ENCODE results near the gene LFNG. TPM values are rescaled to one million over a fixed set of nuclear protein-coding genes. Genes with fewer than 3 reads are reported as not detected.

LFNG gene
- total RNA-seq, 1 donor = 21.0 TPM

DNA sequence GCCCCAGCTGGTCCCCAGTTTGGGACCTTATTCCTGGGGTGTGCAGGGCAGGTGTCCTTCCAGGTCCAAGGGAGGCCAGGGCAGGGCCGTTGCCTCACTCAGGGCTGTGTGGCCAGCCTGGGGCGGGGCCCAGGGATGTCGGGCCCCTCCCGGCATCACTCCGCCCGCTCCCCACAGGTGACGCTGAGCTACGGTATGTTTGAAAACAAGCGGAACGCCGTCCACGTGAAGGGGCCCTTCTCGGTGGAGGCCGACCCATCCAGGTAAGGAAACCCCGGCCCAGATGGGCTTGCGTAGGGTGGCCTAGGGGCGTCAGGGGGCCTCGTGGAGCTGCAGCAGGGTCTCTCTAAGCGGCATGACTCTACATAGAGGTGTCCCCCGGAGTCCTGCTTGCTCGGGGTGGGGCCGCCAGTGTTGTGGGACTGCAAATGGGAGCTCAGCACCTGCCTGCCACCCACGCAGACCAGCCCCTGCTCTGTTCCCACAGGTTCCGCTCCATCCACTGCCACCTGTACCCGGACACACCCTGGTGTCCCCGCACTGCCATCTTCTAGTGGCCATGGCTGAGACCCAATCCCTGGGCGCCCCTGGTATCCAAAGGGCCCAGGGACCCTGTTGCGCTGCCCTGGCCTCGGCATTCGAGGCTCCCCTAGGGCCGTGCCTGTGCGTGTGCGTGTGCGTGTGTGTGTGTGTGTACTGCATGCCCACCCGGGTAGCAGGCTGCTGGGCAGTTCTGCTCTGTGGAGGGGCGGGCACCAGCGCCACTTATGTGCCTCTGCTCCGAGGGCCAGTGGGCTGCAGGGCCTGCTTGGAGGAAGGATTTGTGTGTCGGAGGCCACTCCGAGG, 7.3 kb downstream of the LFNG start:
- no peak overlapping the region for H3K27ac ChIP-seq (ENCODE audit: low read depth, low read length)
- peaks cover 49% of the 10 kb centered on the region for H4K20me1 ChIP-seq (ENCODE audit: insufficient read depth, low read length)
- H3K27me3 ChIP-seq (ENCODE audit: insufficient read depth, low read length) = no peaks in the 10 kb centered on the region
- peaks cover 61% of the 10 kb centered on the region for H3K4me1 ChIP-seq (ENCODE audit: insufficient read depth, low read length)
- no peak overlapping the region for H3K4me3 ChIP-seq (ENCODE audit: insufficient read depth, low read length)
- TF ChIP-seq, protein P1, sequence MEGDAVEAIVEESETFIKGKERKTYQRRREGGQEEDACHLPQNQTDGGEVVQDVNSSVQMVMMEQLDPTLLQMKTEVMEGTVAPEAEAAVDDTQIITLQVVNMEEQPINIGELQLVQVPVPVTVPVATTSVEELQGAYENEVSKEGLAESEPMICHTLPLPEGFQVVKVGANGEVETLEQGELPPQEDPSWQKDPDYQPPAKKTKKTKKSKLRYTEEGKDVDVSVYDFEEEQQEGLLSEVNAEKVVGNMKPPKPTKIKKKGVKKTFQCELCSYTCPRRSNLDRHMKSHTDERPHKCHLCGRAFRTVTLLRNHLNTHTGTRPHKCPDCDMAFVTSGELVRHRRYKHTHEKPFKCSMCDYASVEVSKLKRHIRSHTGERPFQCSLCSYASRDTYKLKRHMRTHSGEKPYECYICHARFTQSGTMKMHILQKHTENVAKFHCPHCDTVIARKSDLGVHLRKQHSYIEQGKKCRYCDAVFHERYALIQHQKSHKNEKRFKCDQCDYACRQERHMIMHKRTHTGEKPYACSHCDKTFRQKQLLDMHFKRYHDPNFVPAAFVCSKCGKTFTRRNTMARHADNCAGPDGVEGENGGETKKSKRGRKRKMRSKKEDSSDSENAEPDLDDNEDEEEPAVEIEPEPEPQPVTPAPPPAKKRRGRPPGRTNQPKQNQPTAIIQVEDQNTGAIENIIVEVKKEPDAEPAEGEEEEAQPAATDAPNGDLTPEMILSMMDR (IDR thresholded peaks at IDR 0.05; ENCODE audit: extremely low read depth, low read depth, low read length) = no peak
- H2AFZ ChIP-seq (ENCODE audit: low read length) = no peak overlapping the region
- DNase-seq (ENCODE audit: insufficient read length, low spot score, missing footprints) = no peak
- no peak overlapping the region for H3K4me2 ChIP-seq (ENCODE audit: insufficient read depth, low read length)
- H3K36me3 ChIP-seq (ENCODE audit: insufficient read depth, low read length) = peaks cover 22% of the 10 kb centered on the region
- no peaks in the 10 kb centered on the region for H3K9me3 ChIP-seq (ENCODE audit: low read depth, low read length)
- peaks cover 18% of the 10 kb centered on the region for H3K79me2 ChIP-seq (ENCODE audit: insufficient read depth, low read length)

DNA sequence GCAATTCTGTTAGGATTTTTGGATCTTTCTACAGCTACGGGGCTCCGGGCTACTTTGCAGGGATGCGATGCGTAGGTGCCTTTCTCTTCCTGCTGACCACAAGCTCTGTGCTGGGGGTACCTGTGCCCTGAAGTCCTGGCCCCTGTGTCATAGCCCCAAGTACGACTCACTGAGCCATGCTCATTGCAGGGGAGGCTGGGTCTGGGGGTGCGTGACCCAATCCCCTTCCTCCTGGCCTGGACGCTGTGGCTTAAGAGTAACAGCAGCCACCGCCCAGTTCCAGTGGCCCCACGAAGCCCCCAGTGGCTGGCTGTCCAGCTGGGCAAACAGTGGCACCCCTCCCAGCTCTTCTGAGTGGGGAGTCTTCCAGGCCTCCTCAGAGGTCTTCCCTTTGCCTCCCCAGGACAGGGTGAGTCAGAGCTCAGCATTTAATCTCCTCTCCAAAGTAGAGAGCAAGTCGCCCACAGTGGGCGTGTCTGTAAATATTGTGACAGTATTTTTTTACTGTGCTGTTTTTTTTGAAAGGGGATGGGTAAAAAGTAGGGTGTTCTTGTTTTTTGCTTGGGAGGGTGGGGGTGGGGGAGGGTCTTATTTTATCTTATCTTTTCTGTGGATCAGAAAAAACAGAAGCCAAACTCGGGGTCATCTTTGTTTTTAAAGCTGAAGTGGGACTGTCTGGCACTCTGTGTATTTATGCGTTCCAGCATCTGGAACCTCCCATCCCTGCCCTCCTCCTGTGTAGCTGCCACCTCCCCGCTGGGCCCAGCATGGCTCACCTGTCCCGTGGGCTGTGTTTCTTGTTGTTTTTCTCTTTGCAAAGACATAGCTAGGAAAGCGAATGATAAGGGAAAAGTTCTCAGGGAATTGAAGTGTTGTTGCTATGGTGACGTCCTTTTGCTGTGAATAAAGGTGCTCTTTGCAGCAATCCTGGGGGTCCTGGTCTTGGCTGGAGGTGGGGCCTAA, 8.2 kb downstream of the LFNG start:
- TF ChIP-seq, protein P1 (IDR thresholded peaks at IDR 0.05; ENCODE audit: extremely low read depth, low read depth, low read length) = no peak
- Histone ChIP-seq H3K4me3 (ENCODE audit: insufficient read depth, low read length) (no peak overlapping the region), H3K27me3 (ENCODE audit: insufficient read depth, low read length) (no peaks in the 10 kb centered on the region), H3K4me2 (ENCODE audit: insufficient read depth, low read length) (peak overlapping the region; percentile 1), H3K9me3 (ENCODE audit: low read depth, low read length) (no peaks in the 10 kb centered on the region), H4K20me1 (ENCODE audit: insufficient read depth, low read length) (peaks cover 46% of the 10 kb centered on the region), H2AFZ (ENCODE audit: low read length) (no peak overlapping the region), H3K79me2 (ENCODE audit: insufficient read depth, low read length) (peaks cover 10% of the 10 kb centered on the region), H3K36me3 (ENCODE audit: insufficient read depth, low read length) (peaks cover 22% of the 10 kb centered on the region), H3K4me1 (ENCODE audit: insufficient read depth, low read length) (peaks cover 52% of the 10 kb centered on the region), H3K27ac (ENCODE audit: low read depth, low read length) (no peak overlapping the region)
- peak; percentile 100 for DNase-seq (ENCODE audit: insufficient read length, low spot score, missing footprints)

DNA sequence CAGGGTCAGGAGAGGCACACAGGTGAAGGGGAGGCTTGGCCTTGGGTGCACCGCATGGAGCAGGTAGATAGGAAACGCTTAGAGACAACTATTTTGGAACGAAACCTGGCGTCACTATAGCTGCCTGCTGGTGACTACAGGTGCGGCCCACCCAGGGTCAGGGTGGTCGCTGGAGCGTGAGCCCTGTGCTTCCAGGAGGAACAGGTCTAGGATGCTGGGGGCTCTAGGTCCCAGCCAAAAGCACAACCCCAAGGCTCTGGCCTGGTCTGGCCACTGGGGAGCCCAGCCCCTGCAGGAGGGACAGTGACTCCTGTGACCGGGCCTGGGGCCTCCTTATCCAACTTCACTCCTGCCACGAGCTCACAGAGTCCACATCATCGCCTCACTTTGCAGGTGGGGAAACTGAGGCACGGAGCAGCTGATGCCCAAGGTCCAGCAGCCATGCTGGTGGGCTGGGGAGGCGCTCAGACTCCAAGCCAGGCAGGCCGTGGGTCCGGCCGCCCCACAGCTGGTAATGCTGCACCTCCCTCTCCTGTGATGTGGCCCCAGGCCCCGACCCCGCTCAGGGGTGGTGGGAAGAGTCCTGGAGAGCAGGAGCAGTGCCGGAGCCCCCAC, 9.0 kb downstream of the LFNG start:
- no peak for DNase-seq (ENCODE audit: insufficient read length, low spot score, missing footprints)
- TF ChIP-seq, protein P1 (IDR thresholded peaks at IDR 0.05; ENCODE audit: extremely low read depth, low read depth, low read length) = no peak
- no peak overlapping the region for H3K27ac ChIP-seq (ENCODE audit: low read depth, low read length)
- no peak overlapping the region for H3K4me3 ChIP-seq (ENCODE audit: insufficient read depth, low read length)
- peaks cover 44% of the 10 kb centered on the region for H3K4me1 ChIP-seq (ENCODE audit: insufficient read depth, low read length)
- H3K4me2 ChIP-seq (ENCODE audit: insufficient read depth, low read length) = no peak overlapping the region
- no peaks in the 10 kb centered on the region for H3K9me3 ChIP-seq (ENCODE audit: low read depth, low read length)
- no peaks in the 10 kb centered on the region for H3K27me3 ChIP-seq (ENCODE audit: insufficient read depth, low read length)
- H3K36me3 ChIP-seq (ENCODE audit: insufficient read depth, low read length) = peaks cover 22% of the 10 kb centered on the region
- peaks cover 6% of the 10 kb centered on the region for H3K79me2 ChIP-seq (ENCODE audit: insufficient read depth, low read length)
- peaks cover 40% of the 10 kb centered on the region for H4K20me1 ChIP-seq (ENCODE audit: insufficient read depth, low read length)
- no peak overlapping the region for H2AFZ ChIP-seq (ENCODE audit: low read length)

All from osteoblast (primary cell).